ENCODE data around the gene C8G. TPM values are rescaled to one million over a fixed set of nuclear protein-coding genes. Genes with fewer than 3 reads are reported as not detected.

C8G gene
- total RNA-seq, 1 experiment from 2014 or later: 2.1 TPM

DNA sequence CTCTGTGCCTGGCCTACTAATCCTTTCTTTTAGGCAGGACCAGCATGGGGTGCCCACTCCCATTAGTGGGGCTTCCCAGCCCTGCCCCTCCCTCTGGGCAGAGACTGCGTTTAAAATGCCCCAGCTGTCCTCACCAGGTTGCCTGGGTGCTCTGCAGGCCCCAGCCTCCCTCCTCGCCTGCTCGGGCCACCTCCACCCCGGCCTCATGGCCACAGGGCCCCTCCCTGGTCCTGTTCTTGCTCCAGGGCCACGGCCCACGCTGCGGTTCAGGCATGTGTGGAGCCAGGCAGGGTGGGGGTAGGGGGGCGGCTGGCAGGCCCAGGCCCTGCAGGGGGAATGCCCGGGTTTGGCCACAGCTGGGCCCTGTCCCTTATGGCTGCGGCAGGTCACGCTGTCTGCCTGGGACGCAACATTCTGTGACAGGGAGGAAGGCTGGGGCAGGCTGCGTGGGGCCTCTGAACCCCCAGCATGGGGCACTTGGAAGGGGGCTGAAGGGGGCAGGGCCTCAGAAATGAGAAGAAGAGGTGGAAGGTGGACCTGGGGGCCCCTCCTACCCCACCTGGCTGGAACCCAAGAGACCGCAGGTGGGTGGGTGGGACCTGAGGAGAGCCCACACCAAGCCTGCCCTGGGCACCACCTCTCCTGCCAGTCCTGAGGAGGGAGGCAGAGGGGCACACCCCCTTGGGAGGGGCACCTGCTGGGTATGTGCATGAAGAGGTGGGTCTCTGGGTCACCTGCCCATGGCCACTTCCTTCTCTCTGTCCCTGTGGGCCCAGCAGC, 6.7 kb downstream of the C8G start, which contains the start of gene LCN12:
LCN12 (plus strand) TSS at position 733 of the 780 bp plus-strand sequence. CDS start 55 bp downstream, outside the sequence.
- ATAC-seq (no peak), DNase-seq (ENCODE audit: low read depth, low spot score) (no peak)
- no TSS peak for BruUV-seq (replicated peaks)
- Histone ChIP-seq H3K9me3 (ENCODE audit: control insufficient read depth in 1 of 2, insufficient read depth in 1 of 2, low read depth in 1 of 2, low read length in 2 of 2) (no peaks in the 10 kb centered on the region), H3K9me2 (ENCODE audit: insufficient read depth) (no peaks in the 10 kb centered on the region), H3K36me3 (ENCODE audit: control insufficient read depth in 1 of 2, insufficient read depth in 2 of 2, low read length in 2 of 2) (no peaks in the 10 kb centered on the region), H3K27ac (ENCODE audit: low read depth, low read length) (no peak within 1 kb of the TSS), H3K4me1 (ENCODE audit: control insufficient read depth in 1 of 2, insufficient read depth in 2 of 2, low read length in 2 of 2) (peaks cover 20 to 40% of the 10 kb centered on the region in 2 experiments), H2AFZ (ENCODE audit: low read depth, low read length, poor library complexity, severe bottlenecking) (no peak within 1 kb of the TSS), H3K27me3 (ENCODE audit: insufficient read depth, low read length) (no peaks in the 10 kb centered on the region), H4K20me1 (ENCODE audit: insufficient read depth) (no peaks in the 10 kb centered on the region), H3K4me3 (replicated peaks in 1 of 2; ENCODE audit: low read depth in 1 of 2, low read length in 2 of 2) (no peak within 1 kb of the TSS), H3K79me2 (ENCODE audit: insufficient read depth, low read length) (no peaks in the 10 kb centered on the region), H3K4me2 (ENCODE audit: low read length) (no peak within 1 kb of the TSS), H3K9ac (ENCODE audit: low read length) (no peak within 1 kb of the TSS)
- TF ChIP-seq POLR2AphosphoS5 (IDR thresholded peaks at IDR 0.05; ENCODE audit: low read depth, low read length) (no peak), RAD21 (IDR thresholded peaks at IDR 0.05; ENCODE audit: low read depth) (no peak), FOSL1 (IDR thresholded peaks at IDR 0.05; ENCODE audit: low read depth) (no peak), ELF1 (IDR thresholded peaks at IDR 0.05; ENCODE audit: borderline replicate concordance, low read depth) (no peak), JUND (IDR thresholded peaks at IDR 0.05) (no peak), CBX3 (IDR thresholded peaks at IDR 0.05; ENCODE audit: low read depth) (no peak), EGR1 (IDR thresholded peaks at IDR 0.05; ENCODE audit: low read depth) (no peak), POLR2A (IDR thresholded peaks at IDR 0.05; ENCODE audit: borderline replicate concordance, extremely low read depth, insufficient read depth, insufficient read length) (no peak), TCF7L2 (IDR thresholded peaks at IDR 0.05; ENCODE audit: borderline replicate concordance, extremely low read depth, insufficient read depth, insufficient read length) (no peak), YY1 (IDR thresholded peaks at IDR 0.05; ENCODE audit: extremely low read depth, insufficient replicate concordance, low read depth, low read length) (no peak), EZH2phosphoT487 (IDR thresholded peaks at IDR 0.05; ENCODE audit: borderline replicate concordance) (no peak), CEBPB (IDR thresholded peaks at IDR 0.05; ENCODE audit: low read depth) (no peak), SRF (IDR thresholded peaks at IDR 0.05; ENCODE audit: low read depth) (no peak), ZFX (IDR thresholded peaks at IDR 0.05) (no peak), SIN3A (IDR thresholded peaks at IDR 0.05; ENCODE audit: low read depth) (no peak), SP1 (IDR thresholded peaks at IDR 0.05; ENCODE audit: low read depth) (no peak)
- TF ChIP-seq, protein P1, sequence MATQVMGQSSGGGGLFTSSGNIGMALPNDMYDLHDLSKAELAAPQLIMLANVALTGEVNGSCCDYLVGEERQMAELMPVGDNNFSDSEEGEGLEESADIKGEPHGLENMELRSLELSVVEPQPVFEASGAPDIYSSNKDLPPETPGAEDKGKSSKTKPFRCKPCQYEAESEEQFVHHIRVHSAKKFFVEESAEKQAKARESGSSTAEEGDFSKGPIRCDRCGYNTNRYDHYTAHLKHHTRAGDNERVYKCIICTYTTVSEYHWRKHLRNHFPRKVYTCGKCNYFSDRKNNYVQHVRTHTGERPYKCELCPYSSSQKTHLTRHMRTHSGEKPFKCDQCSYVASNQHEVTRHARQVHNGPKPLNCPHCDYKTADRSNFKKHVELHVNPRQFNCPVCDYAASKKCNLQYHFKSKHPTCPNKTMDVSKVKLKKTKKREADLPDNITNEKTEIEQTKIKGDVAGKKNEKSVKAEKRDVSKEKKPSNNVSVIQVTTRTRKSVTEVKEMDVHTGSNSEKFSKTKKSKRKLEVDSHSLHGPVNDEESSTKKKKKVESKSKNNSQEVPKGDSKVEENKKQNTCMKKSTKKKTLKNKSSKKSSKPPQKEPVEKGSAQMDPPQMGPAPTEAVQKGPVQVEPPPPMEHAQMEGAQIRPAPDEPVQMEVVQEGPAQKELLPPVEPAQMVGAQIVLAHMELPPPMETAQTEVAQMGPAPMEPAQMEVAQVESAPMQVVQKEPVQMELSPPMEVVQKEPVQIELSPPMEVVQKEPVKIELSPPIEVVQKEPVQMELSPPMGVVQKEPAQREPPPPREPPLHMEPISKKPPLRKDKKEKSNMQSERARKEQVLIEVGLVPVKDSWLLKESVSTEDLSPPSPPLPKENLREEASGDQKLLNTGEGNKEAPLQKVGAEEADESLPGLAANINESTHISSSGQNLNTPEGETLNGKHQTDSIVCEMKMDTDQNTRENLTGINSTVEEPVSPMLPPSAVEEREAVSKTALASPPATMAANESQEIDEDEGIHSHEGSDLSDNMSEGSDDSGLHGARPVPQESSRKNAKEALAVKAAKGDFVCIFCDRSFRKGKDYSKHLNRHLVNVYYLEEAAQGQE (IDR thresholded peaks at IDR 0.05; ENCODE audit: low read depth): no peak
- TF ChIP-seq, protein P2, sequence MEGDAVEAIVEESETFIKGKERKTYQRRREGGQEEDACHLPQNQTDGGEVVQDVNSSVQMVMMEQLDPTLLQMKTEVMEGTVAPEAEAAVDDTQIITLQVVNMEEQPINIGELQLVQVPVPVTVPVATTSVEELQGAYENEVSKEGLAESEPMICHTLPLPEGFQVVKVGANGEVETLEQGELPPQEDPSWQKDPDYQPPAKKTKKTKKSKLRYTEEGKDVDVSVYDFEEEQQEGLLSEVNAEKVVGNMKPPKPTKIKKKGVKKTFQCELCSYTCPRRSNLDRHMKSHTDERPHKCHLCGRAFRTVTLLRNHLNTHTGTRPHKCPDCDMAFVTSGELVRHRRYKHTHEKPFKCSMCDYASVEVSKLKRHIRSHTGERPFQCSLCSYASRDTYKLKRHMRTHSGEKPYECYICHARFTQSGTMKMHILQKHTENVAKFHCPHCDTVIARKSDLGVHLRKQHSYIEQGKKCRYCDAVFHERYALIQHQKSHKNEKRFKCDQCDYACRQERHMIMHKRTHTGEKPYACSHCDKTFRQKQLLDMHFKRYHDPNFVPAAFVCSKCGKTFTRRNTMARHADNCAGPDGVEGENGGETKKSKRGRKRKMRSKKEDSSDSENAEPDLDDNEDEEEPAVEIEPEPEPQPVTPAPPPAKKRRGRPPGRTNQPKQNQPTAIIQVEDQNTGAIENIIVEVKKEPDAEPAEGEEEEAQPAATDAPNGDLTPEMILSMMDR (IDR thresholded peaks at IDR 0.05 in 2 of 3, conservative IDR thresholded peaks at IDR 0.05 in 1 of 3; ENCODE audit: borderline replicate concordance in 1 of 3, insufficient read depth in 1 of 3, low read depth in 2 of 3, low read length in 2 of 3): no peak
- TF ChIP-seq, protein P3, sequence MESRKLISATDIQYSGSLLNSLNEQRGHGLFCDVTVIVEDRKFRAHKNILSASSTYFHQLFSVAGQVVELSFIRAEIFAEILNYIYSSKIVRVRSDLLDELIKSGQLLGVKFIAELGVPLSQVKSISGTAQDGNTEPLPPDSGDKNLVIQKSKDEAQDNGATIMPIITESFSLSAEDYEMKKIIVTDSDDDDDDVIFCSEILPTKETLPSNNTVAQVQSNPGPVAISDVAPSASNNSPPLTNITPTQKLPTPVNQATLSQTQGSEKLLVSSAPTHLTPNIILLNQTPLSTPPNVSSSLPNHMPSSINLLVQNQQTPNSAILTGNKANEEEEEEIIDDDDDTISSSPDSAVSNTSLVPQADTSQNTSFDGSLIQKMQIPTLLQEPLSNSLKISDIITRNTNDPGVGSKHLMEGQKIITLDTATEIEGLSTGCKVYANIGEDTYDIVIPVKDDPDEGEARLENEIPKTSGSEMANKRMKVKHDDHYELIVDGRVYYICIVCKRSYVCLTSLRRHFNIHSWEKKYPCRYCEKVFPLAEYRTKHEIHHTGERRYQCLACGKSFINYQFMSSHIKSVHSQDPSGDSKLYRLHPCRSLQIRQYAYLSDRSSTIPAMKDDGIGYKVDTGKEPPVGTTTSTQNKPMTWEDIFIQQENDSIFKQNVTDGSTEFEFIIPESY (IDR thresholded peaks at IDR 0.05; ENCODE audit: extremely low read depth, insufficient replicate concordance, low read length): no peak
- POLR2A ChIA-PET: interaction anchor here (1.0 kb wide), 1 partner anchor 27 kb away, joined by 3 read pairs; no protein-coding TSS in a partner anchor
- CTCF ChIA-PET: interaction anchor here (0.5 to 1.5 kb wide), 3 partner anchors 40 to 95 kb away, joined by 3 to 4 read pairs (median 3); no protein-coding TSS in a partner anchor
- intact Hi-C loops (cut with micrococcal nuclease): no loop called here
- RAD21 ChIA-PET (ENCODE audit: low non-redundant PET in 1 of 2, low total read pairs in 2 of 2, uncharacterized antibody in 2 of 2, unreplicated experiment in 2 of 2): no interaction called here
